Trophoblast cell (in vitro differentiated cells and primary cell): ENCODE results near the gene GYPE.
"Not testable (repeated sequence)": the region's sequence is repeated elsewhere in the genome, so short reads cannot be mapped to it uniquely, and the experiment has no call there.

ENCODE experiments used
- DNase-seq, 2 donors: peaks; one replicate each; pipeline ENCODE4 v3.0.0-alpha.2; 2016
- H2AFZ ChIP-seq: 2 replicates; pipeline ENCODE4 v1.6.1; 2013; ENCODE audit warnings: low read length, moderate library complexity, mild to moderate bottlenecking; ENCODE audit not compliant: insufficient read depth, poor library complexity
- H2AK5ac ChIP-seq: 2 replicates; pipeline ENCODE4 v1.6.1; 2013; ENCODE audit warnings: mild to moderate bottlenecking, low read length
- H2BK120ac ChIP-seq: 2 replicates; pipeline ENCODE4 v1.6.1; 2013; ENCODE audit warnings: low read length, mild to moderate bottlenecking, moderate library complexity; ENCODE audit not compliant: insufficient read depth, poor library complexity
- H2BK12ac ChIP-seq: 2 replicates; pipeline ENCODE4 v1.6.1; 2013; ENCODE audit warnings: mild to moderate bottlenecking, low read length, moderate library complexity
- H2BK5ac ChIP-seq: 2 replicates; pipeline ENCODE4 v1.6.1; 2013; ENCODE audit warnings: low read length, low read depth, moderate library complexity, mild to moderate bottlenecking; ENCODE audit not compliant: poor library complexity
- H3K14ac ChIP-seq: 2 replicates; pipeline ENCODE4 v1.6.1; 2013; ENCODE audit warnings: mild to moderate bottlenecking, low read length
- H3K18ac ChIP-seq: 2 replicates; pipeline ENCODE4 v1.6.1; 2013; ENCODE audit warnings: mild to moderate bottlenecking, low read length
- H3K23ac ChIP-seq: 2 replicates; pipeline ENCODE4 v1.6.1; 2013; ENCODE audit warnings: low read length
- H3K27ac ChIP-seq: 2 replicates; pipeline ENCODE4 v1.5.1; 2013; ENCODE audit warnings: low read depth, mild to moderate bottlenecking, inconsistent platforms, low read length, moderate library complexity
- H3K27me3 ChIP-seq: 2 replicates; pipeline ENCODE4 v1.6.1; 2013; ENCODE audit warnings: inconsistent platforms, mild to moderate bottlenecking, low read length, moderate library complexity; ENCODE audit not compliant: insufficient read depth
- H3K36me3 ChIP-seq, 2 experiments: 1 replicate in 1 of 2; 2 replicates in 1 of 2; pipeline ENCODE4 v1.6.1; 2013; ENCODE audit warnings: low read length in 2 of 2, mild to moderate bottlenecking in 2 of 2, moderate library complexity in 1 of 2; ENCODE audit not compliant: insufficient read depth in 2 of 2, control insufficient read depth in 1 of 2
- H3K4ac ChIP-seq: 2 replicates; pipeline ENCODE4 v1.6.1; 2013; ENCODE audit warnings: low read depth, mild to moderate bottlenecking, low read length, moderate library complexity
- H3K4me1 ChIP-seq, 2 experiments: 1 replicate in 1 of 2; 2 replicates in 1 of 2; pipeline ENCODE4 v1.6.1; 2013; ENCODE audit warnings: low read length in 2 of 2, mild to moderate bottlenecking in 2 of 2, moderate library complexity in 1 of 2; ENCODE audit not compliant: insufficient read depth in 2 of 2, control insufficient read depth in 1 of 2
- H3K4me2 ChIP-seq: 2 replicates; pipeline ENCODE4 v1.6.1; 2013; ENCODE audit warnings: inconsistent platforms, mild to moderate bottlenecking, low read length, moderate library complexity
- H3K4me3 ChIP-seq: 2 replicates; pipeline ENCODE4 v1.5.1; 2013; ENCODE audit warnings: mild to moderate bottlenecking, low read depth, low read length, inconsistent platforms
- H3K79me1 ChIP-seq: one replicate; pipeline ENCODE4 v1.6.1; 2013; ENCODE audit warnings: low read length
- H3K79me2 ChIP-seq: 2 replicates; pipeline ENCODE4 v1.6.1; 2013; ENCODE audit warnings: low read length, mild to moderate bottlenecking; ENCODE audit not compliant: control insufficient read depth, insufficient read depth, poor library complexity
- H3K9ac ChIP-seq: 2 replicates; pipeline ENCODE4 v1.6.1; 2013; ENCODE audit warnings: mild to moderate bottlenecking, low read length
- H3K9me3 ChIP-seq: 2 replicates; pipeline ENCODE4 v1.6.1; 2013; ENCODE audit warnings: low read depth, mild to moderate bottlenecking, control low read depth, inconsistent platforms, low read length; ENCODE audit not compliant: insufficient read depth
- H4K12ac ChIP-seq: 2 replicates; pipeline ENCODE4 v1.6.1; 2013; ENCODE audit warnings: low read depth, mild to moderate bottlenecking, low read length, moderate library complexity
- H4K8ac ChIP-seq: 2 replicates; pipeline ENCODE4 v1.6.1; 2013; ENCODE audit warnings: low read depth, mild to moderate bottlenecking, low read length, moderate library complexity
- H4K91ac ChIP-seq: one replicate; pipeline ENCODE4 v1.6.1; 2013; ENCODE audit warnings: low read depth, mild to moderate bottlenecking, low read length, moderate library complexity
- whole genome bisulfite sequencing: extraction: QIAGEN DNeasy Blood & Tissue Kit; methylation state at CpG from one replicate; pipeline ENCODE4 v1.1.7; 2013; ENCODE audit warnings: missing lambda C conversion rate; ENCODE audit not compliant: insufficient read length, insufficient coverage; ENCODE audit errors: extremely low coverage; 5-methylcytosine and 5-hydroxymethylcytosine counted together

Gene GYPE

GRCh38 chr4:143843506-143843832, 61.9 kb downstream of the GYPE start:
- not testable (repeated sequence) for H2AFZ ChIP-seq, H3K9me3 ChIP-seq, H2BK120ac ChIP-seq, H2AK5ac ChIP-seq, H3K18ac ChIP-seq, H2BK12ac ChIP-seq, H3K79me2 ChIP-seq, H3K14ac ChIP-seq, H3K4ac ChIP-seq, H3K23ac ChIP-seq, H3K4me2 ChIP-seq, H3K79me1 ChIP-seq, H3K36me3 ChIP-seq, H3K27ac ChIP-seq, H3K4me3 ChIP-seq, H4K91ac ChIP-seq, H3K27me3 ChIP-seq, H4K12ac ChIP-seq, H4K8ac ChIP-seq, H3K4me1 ChIP-seq, H2BK5ac ChIP-seq, H3K9ac ChIP-seq
- DNase-seq, result peak in 1 of 2 donors; percentile 47
- WGBS, result no CpG with 5 or more reads among the region's 1 CpG

- not testable (repeated sequence) for H3K9me3 ChIP-seq, H2AFZ ChIP-seq, H2AK5ac ChIP-seq, H3K79me2 ChIP-seq, H2BK120ac ChIP-seq, H4K91ac ChIP-seq, H3K36me3 ChIP-seq, H4K12ac ChIP-seq, H3K18ac ChIP-seq, H3K9ac ChIP-seq, H3K4me1 ChIP-seq, H3K27me3 ChIP-seq, DNase-seq, H2BK5ac ChIP-seq, H3K4ac ChIP-seq, H3K27ac ChIP-seq, H3K14ac ChIP-seq, H3K79me1 ChIP-seq, H2BK12ac ChIP-seq, H3K4me2 ChIP-seq, H4K8ac ChIP-seq, H3K23ac ChIP-seq, H3K4me3 ChIP-seq
- WGBS, result no CpG with 5 or more reads among the region's 3 CpGs
Observed at GRCh38 chr4:143842624-143843505, 62.5 kb downstream of the GYPE start.

- H3K27me3 ChIP-seq, H3K4me2 ChIP-seq, H2BK5ac ChIP-seq, H2BK12ac ChIP-seq, H3K36me3 ChIP-seq, H2AK5ac ChIP-seq, H4K8ac ChIP-seq, H3K23ac ChIP-seq, H3K4me3 ChIP-seq, H2BK120ac ChIP-seq, H3K14ac ChIP-seq, H3K79me1 ChIP-seq, H3K18ac ChIP-seq, H4K91ac ChIP-seq, H4K12ac ChIP-seq, H3K79me2 ChIP-seq, H3K27ac ChIP-seq, H3K4ac ChIP-seq, H3K9ac ChIP-seq, H2AFZ ChIP-seq, DNase-seq, H3K9me3 ChIP-seq, H3K4me1 ChIP-seq: not testable (repeated sequence)
- no CpG with 5 or more reads among the region's 7 CpGs for WGBS
Observed at GRCh38 chr4:143839413-143839812, 65.9 kb downstream of the GYPE start.

GRCh38 chr4:143834196-143834595, 71.2 kb downstream of the GYPE start:
- not testable (repeated sequence) for H3K18ac ChIP-seq, H3K23ac ChIP-seq, H3K4ac ChIP-seq

More at GRCh38 chr4:143834196-143834595, 71.2 kb downstream of the GYPE start:
- H2BK12ac ChIP-seq, H4K91ac ChIP-seq, H4K12ac ChIP-seq, H3K79me1 ChIP-seq, H2BK5ac ChIP-seq, H3K27me3 ChIP-seq, DNase-seq, H3K9me3 ChIP-seq, H3K9ac ChIP-seq, H3K4me2 ChIP-seq, H3K4me3 ChIP-seq, H3K4me1 ChIP-seq, H3K14ac ChIP-seq, H2AK5ac ChIP-seq, H3K27ac ChIP-seq, H2AFZ ChIP-seq, H4K8ac ChIP-seq, H3K79me2 ChIP-seq, H2BK120ac ChIP-seq, H3K36me3 ChIP-seq: not testable (repeated sequence)
- no CpG with 5 or more reads among the region's 4 CpGs for WGBS
